ENCODE measurements around the gene ABCA13. TPM values are rescaled to one million over a fixed set of nuclear protein-coding genes. Genes with fewer than 3 reads are reported as not detected.
"Not testable (repeated sequence)": the region's sequence is repeated elsewhere in the genome, so short reads cannot be mapped to it uniquely, and the experiment has no call there.

ABCA13 gene
- total RNA-seq, result not detected in 2 replicates

GRCh38 chr7:48171202-48171601, at the start of gene ABCA13:
Gene ABCA13 (plus strand): TSS chr7:48171458. CDS start chr7:48171484, 26 bp downstream.
- DNase-seq (ENCODE audit: low read depth, low spot score), result no peak

GRCh38 chr7:48126037-48126436, 45.2 kb upstream of the ABCA13 start:
- no peak for DNase-seq (ENCODE audit: low read depth, low spot score)

- no peak for DNase-seq (ENCODE audit: low read depth, low spot score)
These were observed 40.6 kb upstream of the ABCA13 start for GRCh38 chr7:48130658-48131108.

- no peak for DNase-seq (ENCODE audit: low read depth, low spot score)
These were observed 38.5 kb upstream of the ABCA13 start for GRCh38 chr7:48132792-48133191.

- no peak for DNase-seq (ENCODE audit: low read depth, low spot score)
These were observed 31.8 kb upstream of the ABCA13 start for GRCh38 chr7:48139459-48139858.

GRCh38 chr7:48140001-48140681, 31.1 kb upstream of the ABCA13 start:
- DNase-seq (ENCODE audit: low read depth, low spot score), result peak; percentile 66

- no peak for DNase-seq (ENCODE audit: low read depth, low spot score)
These were observed 29.7 kb upstream of the ABCA13 start for GRCh38 chr7:48141521-48141920.

- DNase-seq (ENCODE audit: low read depth, low spot score), result peak; percentile 20
These were observed 26.9 kb upstream of the ABCA13 start for GRCh38 chr7:48144291-48144768.

- no peak for DNase-seq (ENCODE audit: low read depth, low spot score)
These were observed 24.1 kb upstream of the ABCA13 start for GRCh38 chr7:48147078-48147591.

GRCh38 chr7:48147690-48148089, 23.6 kb upstream of the ABCA13 start:
- DNase-seq (ENCODE audit: low read depth, low spot score), result not testable (repeated sequence)

- no peak for DNase-seq (ENCODE audit: low read depth, low spot score)
These were observed 22.9 kb upstream of the ABCA13 start for GRCh38 chr7:48148311-48148710.

GRCh38 chr7:48149058-48149457, 22.2 kb upstream of the ABCA13 start:
- DNase-seq (ENCODE audit: low read depth, low spot score), result no peak

GRCh38 chr7:48150086-48150485, 21.2 kb upstream of the ABCA13 start:
- DNase-seq (ENCODE audit: low read depth, low spot score), result no peak

- DNase-seq (ENCODE audit: low read depth, low spot score), result peak; percentile 7
These were observed 16.4 kb upstream of the ABCA13 start for GRCh38 chr7:48154792-48155413.

- DNase-seq (ENCODE audit: low read depth, low spot score), result no peak
These were observed 12.9 kb upstream of the ABCA13 start for GRCh38 chr7:48158404-48158803.

- no peak for DNase-seq (ENCODE audit: low read depth, low spot score)
These were observed 9.7 kb upstream of the ABCA13 start for GRCh38 chr7:48161407-48162125.

GRCh38 chr7:48165157-48165556, 6.1 kb upstream of the ABCA13 start:
- DNase-seq (ENCODE audit: low read depth, low spot score), result no peak

- peak; percentile 46 for DNase-seq (ENCODE audit: low read depth, low spot score)
These were observed 3.1 kb upstream of the ABCA13 start for GRCh38 chr7:48168159-48168558.

GRCh38 chr7:48170506-48170905, 752 bp upstream of the ABCA13 start:
- DNase-seq (ENCODE audit: low read depth, low spot score), result no peak

- no peak for DNase-seq (ENCODE audit: low read depth, low spot score)
These were observed 2.1 kb downstream of the ABCA13 start for GRCh38 chr7:48173313-48173712.

GRCh38 chr7:48173756-48174382, 2.6 kb downstream of the ABCA13 start:
- peak; percentile 43 for DNase-seq (ENCODE audit: low read depth, low spot score)

- no peak for DNase-seq (ENCODE audit: low read depth, low spot score)
These were observed 3.8 kb downstream of the ABCA13 start for GRCh38 chr7:48175019-48175418.
